Activated B cell treated with CpG ODN at 0.5 μM for 24 hours (primary cell): ENCODE data around the gene GARNL3. TPM values are rescaled to one million over a fixed set of nuclear protein-coding genes. Genes with fewer than 3 reads are reported as not detected.

Experiments
- ATAC-seq: fragments of 200-7000 bp; cut with Tn5 transposase; one replicate; pipeline ENCODE4 v1.10.0; 2021; ENCODE audit warnings: low read depth, mild to moderate bottlenecking, moderate library complexity
- CTCF ChIA-PET: fragments of 350-600 bp; sonication (Branson Sonifier 250); formaldehyde crosslinking; loops from one replicate; lab custom pipeline; 2021; ENCODE audit warnings: antibody characterized with exemption; lab: Charles Lee
- POLR2A ChIA-PET: fragments of 350-600 bp; sonication (Branson Sonifier 250); formaldehyde crosslinking; loops from one replicate; lab custom pipeline; 2021; ENCODE audit warnings: antibody characterized with exemption; lab: Charles Lee
- DNase-seq: peaks from one replicate; pipeline ENCODE4 v3.0.0; 2022
- H3K27ac Mint-ChIP-seq: one replicate; pipeline ENCODE4 v1.8.0; 2020; ENCODE audit warnings: mixed read lengths
- H3K27me3 Mint-ChIP-seq: one replicate; pipeline ENCODE4 v1.8.0; 2021; ENCODE audit warnings: mixed read lengths
- H3K36me3 Mint-ChIP-seq: one replicate; pipeline ENCODE4 v1.8.0; 2021; ENCODE audit warnings: low read depth, mixed read lengths
- H3K4me1 Mint-ChIP-seq: one replicate; pipeline ENCODE4 v1.8.0; 2021; ENCODE audit warnings: mixed read lengths
- H3K4me3 Mint-ChIP-seq: one replicate; pipeline ENCODE4 v1.8.0; 2020; ENCODE audit warnings: mild to moderate bottlenecking, mixed read lengths
- H3K9me3 Mint-ChIP-seq: one replicate; pipeline ENCODE4 v1.8.0; 2020; ENCODE audit warnings: mixed read lengths
- intact Hi-C: fragments of 100-400 bp; cut with micrococcal nuclease; formaldehyde crosslinking; loops from one replicate; pipeline ENCODE4 v1.15.1; 2024
- total RNA-seq: library from RNA; stranded (reverse); gene quantifications from 2 replicates; pipeline ENCODE4 v1.2.3, GENCODE V29; 2022
- TF ChIP-seq, protein P1 (sequence below): fragments of 200-600 bp; IDR thresholded peaks from one replicate; pipeline ENCODE4 v1.8.0; 2022; ENCODE audit warnings: antibody characterized with exemption, mild to moderate bottlenecking

Gene GARNL3
- total RNA-seq, 1 donor from 2014 or later, result 10.4 TPM

DNA sequence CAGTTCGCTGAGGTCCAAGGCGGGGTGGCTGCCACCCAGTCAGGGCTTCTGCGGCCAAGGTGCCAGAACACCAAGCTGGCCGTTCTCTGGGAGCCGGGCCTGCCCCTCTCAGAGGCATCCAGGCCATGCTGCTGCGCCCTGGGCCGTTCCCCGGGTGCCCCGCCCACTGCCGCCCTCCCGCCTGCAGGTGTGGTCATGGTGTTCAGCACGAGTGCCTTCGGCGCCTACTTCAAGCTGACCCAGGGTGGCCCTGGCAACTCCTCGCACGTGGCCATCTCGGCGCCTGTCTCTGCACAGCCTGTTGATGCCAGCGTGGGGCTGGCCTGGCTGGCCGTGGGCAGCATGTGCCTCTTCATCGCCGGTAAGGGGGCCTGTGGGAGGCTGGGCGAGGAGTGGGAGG, 140.1 kb downstream of the GARNL3 start:
- H3K36me3 Mint-ChIP-seq, result peaks cover 3% of the 10 kb centered on the region
- no peaks in the 10 kb centered on the region for H3K27me3 Mint-ChIP-seq
- H3K4me1 Mint-ChIP-seq, result no peaks in the 10 kb centered on the region
- H3K27ac Mint-ChIP-seq, result no peak overlapping the region
- ATAC-seq, result no peak
- ChIA-PET CTCF (no interaction called here), POLR2A (no interaction called here)
- intact Hi-C loops, result no loop called here
- H3K4me3 Mint-ChIP-seq, result no peak overlapping the region
- TF ChIP-seq, protein P1, sequence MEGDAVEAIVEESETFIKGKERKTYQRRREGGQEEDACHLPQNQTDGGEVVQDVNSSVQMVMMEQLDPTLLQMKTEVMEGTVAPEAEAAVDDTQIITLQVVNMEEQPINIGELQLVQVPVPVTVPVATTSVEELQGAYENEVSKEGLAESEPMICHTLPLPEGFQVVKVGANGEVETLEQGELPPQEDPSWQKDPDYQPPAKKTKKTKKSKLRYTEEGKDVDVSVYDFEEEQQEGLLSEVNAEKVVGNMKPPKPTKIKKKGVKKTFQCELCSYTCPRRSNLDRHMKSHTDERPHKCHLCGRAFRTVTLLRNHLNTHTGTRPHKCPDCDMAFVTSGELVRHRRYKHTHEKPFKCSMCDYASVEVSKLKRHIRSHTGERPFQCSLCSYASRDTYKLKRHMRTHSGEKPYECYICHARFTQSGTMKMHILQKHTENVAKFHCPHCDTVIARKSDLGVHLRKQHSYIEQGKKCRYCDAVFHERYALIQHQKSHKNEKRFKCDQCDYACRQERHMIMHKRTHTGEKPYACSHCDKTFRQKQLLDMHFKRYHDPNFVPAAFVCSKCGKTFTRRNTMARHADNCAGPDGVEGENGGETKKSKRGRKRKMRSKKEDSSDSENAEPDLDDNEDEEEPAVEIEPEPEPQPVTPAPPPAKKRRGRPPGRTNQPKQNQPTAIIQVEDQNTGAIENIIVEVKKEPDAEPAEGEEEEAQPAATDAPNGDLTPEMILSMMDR, result no peak
- no peaks in the 10 kb centered on the region for H3K9me3 Mint-ChIP-seq
- no peak for DNase-seq

DNA sequence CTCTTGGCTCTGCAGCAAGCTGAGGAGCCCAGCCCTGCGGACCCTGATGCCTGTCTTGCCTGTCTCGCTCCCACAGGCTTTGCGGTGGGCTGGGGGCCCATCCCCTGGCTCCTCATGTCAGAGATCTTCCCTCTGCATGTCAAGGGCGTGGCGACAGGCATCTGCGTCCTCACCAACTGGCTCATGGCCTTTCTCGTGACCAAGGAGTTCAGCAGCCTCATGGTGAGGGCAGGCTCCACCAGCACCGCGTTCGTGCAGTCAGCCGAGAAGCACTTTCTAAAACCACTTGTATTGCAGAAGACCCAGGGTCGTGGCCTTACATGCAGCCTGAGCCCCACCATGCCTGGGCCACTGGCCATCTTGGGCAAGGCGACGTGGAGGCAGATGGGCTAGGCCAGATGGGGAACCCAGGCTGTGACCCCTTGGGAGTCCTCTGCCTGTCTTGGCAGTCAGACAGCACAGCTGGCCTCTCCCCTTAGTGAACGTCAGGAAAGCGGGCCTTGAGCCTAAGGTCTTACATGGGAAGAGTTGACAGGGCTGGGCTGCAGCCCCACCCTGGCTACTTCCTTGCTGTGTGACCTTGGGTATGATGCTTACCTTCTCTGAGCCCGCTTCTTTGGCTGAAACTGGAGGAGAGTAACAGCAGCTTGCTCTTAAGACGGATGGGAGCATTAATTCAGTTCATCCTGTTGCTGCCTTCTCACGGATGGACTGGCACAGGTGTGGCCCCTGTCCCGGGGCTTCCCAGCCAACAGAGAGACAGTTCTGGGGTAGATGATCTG, 141.0 kb downstream of the GARNL3 start:
- no peak for ATAC-seq

DNA sequence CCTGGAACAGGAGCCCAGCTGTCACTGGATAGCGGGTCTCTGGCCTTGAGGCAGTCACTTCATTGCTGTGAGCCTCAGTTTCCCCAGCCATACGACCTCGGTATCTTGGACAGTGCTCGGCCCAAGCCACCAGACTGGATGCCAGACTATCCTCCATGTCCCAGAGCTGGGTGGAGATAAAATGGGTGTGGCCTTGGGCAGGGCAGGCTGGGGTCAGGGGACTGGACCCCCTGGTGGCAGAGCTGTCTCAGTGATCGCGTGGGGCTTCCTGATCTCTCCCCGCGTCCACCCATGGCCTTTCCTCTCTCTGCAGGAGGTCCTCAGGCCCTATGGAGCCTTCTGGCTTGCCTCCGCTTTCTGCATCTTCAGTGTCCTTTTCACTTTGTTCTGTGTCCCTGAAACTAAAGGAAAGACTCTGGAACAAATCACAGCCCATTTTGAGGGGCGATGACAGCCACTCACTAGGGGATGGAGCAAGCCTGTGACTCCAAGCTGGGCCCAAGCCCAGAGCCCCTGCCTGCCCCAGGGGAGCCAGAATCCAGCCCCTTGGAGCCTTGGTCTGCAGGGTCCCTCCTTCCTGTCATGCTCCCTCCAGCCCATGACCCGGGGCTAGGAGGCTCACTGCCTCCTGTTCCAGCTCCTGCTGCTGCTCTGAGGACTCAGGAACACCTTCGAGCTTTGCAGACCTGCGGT, 142.4 kb downstream of the GARNL3 start:
- TF ChIP-seq, protein P1, result no peak
- no peak overlapping the region for H3K4me3 Mint-ChIP-seq
- ATAC-seq (no peak), DNase-seq (no peak)
- ChIA-PET CTCF (no interaction called here), POLR2A (interaction anchor here (1.0 kb wide), 1 partner anchor 10 kb away, joined by 4 read pairs; the partner anchor contains the start of gene SLC2A8)
- peaks cover 3% of the 10 kb centered on the region for H3K36me3 Mint-ChIP-seq
- no peaks in the 10 kb centered on the region for H3K27me3 Mint-ChIP-seq
- intact Hi-C loops, result no loop called here
- no peaks in the 10 kb centered on the region for H3K9me3 Mint-ChIP-seq
- H3K4me1 Mint-ChIP-seq, result peaks cover 8% of the 10 kb centered on the region
- H3K27ac Mint-ChIP-seq, result no peak overlapping the region

More for the DNA sequence above, 141.0 kb downstream of the GARNL3 start:
- Mint-ChIP-seq H3K9me3 (no peaks in the 10 kb centered on the region), H3K27ac (no peak overlapping the region), H3K4me3 (no peak overlapping the region), H3K4me1 (no peaks in the 10 kb centered on the region), H3K27me3 (no peaks in the 10 kb centered on the region), H3K36me3 (peaks cover 3% of the 10 kb centered on the region)
- intact Hi-C loops, result no loop called here
- no peak for DNase-seq
- TF ChIP-seq, protein P1, result no peak
- ChIA-PET CTCF (no interaction called here), POLR2A (no interaction called here)

DNA sequence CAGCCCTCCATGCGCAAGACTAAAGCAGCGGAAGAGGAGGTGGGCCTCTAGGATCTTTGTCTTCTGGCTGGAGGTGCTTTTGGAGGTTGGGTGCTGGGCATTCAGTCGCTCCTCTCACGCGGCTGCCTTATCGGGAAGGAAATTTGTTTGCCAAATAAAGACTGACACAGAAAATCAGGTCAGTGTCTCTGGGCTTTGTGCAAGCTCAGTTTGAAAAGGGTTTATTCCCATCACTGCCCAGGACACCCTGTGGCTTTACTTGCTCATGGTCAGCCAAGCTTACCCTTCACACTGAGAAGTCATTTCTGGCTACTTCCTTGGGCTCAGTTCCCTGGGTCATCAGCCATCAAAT, 142.9 kb downstream of the GARNL3 start:
- Mint-ChIP-seq H3K36me3 (peaks cover 3% of the 10 kb centered on the region), H3K4me3 (no peak overlapping the region), H3K9me3 (no peaks in the 10 kb centered on the region), H3K27me3 (no peaks in the 10 kb centered on the region), H3K4me1 (peaks cover 8% of the 10 kb centered on the region), H3K27ac (no peak overlapping the region)
- CTCF ChIA-PET, result no interaction called here
- POLR2A ChIA-PET, result interaction anchor here (1.0 kb wide), 1 partner anchor 11 kb away, joined by 4 read pairs; the partner anchor contains the start of gene SLC2A8
- DNase-seq, result no peak
- ATAC-seq, result no peak
- TF ChIP-seq, protein P1, result no peak
- intact Hi-C loops, result no loop called here

DNA sequence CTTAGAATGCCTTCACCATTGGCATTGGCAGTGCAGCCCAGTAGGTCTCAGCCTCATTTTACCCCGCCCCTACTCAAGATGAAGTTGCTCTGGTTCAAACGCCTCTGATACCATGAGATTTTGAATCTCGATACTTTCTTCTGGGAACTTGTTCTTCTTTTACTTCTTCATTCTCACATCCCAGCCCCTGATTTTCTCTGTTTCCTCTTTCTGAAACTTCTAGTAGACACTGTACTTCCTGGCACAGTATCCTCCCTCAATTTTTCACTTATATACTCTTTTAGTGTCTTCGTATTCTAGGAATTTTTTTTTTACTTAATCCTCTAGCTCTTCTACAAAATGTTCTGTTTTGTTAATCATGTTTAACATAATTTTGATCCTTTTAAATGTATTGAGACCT, 146.5 kb downstream of the GARNL3 start:
- Mint-ChIP-seq H3K9me3 (no peaks in the 10 kb centered on the region), H3K36me3 (peaks cover under 1% of the 10 kb centered on the region), H3K4me1 (peaks cover 8% of the 10 kb centered on the region), H3K4me3 (no peak overlapping the region), H3K27me3 (no peaks in the 10 kb centered on the region), H3K27ac (peak overlapping the region; percentile 16)
- TF ChIP-seq, protein P1, result no peak
- POLR2A ChIA-PET, result no interaction called here
- no peak for DNase-seq
- CTCF ChIA-PET, result no interaction called here
- intact Hi-C loops, result no loop called here
- ATAC-seq, result no peak
